ENCODE data around the gene PIEZO1. TPM values are rescaled to one million over a fixed set of nuclear protein-coding genes. Genes with fewer than 3 reads are reported as not detected.

The PIEZO1 gene
- polyA plus RNA-seq, 1 experiment: 139 TPM

DNA sequence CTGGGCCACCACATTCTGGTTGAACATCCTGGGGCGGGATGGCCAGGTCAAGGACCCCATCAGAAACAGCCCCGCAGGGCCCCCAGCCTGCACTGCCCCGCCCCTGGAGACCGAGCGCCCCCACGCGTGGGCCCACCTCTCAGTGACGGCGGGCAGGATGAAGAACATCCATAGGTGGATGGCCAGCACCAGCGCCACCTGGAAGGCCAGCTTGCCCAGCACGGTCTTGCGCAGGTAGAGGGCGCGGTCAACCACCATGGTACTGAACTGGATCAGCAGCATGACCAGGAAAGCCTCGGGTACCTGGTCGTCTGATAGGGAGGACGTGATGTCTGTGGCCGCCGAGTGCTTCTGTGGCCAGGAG is 65.1 kb downstream of the PIEZO1 start:
- ChIA-PET CTCF (interaction anchor here (1.3 to 3.6 kb wide), 2 partner anchors 17 to 23 kb away, joined by 4 to 14 read pairs; no protein-coding TSS in a partner anchor), POLR2A (no interaction called here)
- DNase-seq (ENCODE audit: low read depth): no peak
- Histone ChIP-seq H3K4me3 (ENCODE audit: low read depth, low read length) (no peak overlapping the region), H3K36me3 (ENCODE audit: control insufficient read depth, insufficient read depth, low read length) (peaks cover 72% of the 10 kb centered on the region), H3K27me3 (ENCODE audit: control insufficient read depth, insufficient read depth, low read length) (no peaks in the 10 kb centered on the region)
- TF ChIP-seq, protein P1, sequence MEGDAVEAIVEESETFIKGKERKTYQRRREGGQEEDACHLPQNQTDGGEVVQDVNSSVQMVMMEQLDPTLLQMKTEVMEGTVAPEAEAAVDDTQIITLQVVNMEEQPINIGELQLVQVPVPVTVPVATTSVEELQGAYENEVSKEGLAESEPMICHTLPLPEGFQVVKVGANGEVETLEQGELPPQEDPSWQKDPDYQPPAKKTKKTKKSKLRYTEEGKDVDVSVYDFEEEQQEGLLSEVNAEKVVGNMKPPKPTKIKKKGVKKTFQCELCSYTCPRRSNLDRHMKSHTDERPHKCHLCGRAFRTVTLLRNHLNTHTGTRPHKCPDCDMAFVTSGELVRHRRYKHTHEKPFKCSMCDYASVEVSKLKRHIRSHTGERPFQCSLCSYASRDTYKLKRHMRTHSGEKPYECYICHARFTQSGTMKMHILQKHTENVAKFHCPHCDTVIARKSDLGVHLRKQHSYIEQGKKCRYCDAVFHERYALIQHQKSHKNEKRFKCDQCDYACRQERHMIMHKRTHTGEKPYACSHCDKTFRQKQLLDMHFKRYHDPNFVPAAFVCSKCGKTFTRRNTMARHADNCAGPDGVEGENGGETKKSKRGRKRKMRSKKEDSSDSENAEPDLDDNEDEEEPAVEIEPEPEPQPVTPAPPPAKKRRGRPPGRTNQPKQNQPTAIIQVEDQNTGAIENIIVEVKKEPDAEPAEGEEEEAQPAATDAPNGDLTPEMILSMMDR (IDR thresholded peaks at IDR 0.05; ENCODE audit: insufficient read depth, low read depth, low read length): no peak

DNA sequence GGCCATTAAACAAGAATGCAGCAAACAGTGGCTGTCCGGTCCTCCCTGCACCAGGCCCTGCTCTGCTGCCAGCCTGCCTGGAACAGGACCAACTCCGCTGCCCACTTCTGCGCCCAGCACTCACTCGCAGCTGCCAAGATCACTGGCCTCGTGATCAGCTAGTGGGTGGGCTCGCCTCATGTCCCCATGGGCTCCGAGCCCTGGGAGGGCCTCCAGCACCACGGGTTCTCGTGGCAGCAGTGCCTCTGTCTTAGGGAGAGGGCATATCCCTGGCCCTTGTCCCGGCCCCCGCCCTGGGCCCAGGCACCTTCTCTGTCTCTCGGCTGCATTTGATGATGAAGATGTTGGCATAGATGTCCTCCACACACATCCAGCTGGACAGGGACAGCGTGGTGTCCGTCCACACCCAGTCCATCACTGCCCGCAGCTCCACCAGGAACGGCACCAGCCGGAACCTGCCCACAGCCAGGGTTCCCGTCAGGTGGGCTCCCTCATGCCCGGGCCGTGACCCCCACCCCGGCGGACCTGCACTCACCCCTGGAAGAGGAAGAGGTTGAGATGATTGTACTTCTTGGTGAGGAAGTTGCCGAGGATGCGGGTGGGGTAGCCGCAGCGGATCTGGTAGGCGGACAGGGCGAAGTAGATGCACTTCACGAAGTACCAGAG is 65.6 kb downstream of the PIEZO1 start:
- peaks cover 71% of the 10 kb centered on the region for H3K36me3 ChIP-seq (ENCODE audit: control insufficient read depth, insufficient read depth, low read length)
- POLR2A ChIA-PET: no interaction called here
- CTCF ChIA-PET: interaction anchor here (1.0 to 3.6 kb wide), 2 partner anchors 12 to 18 kb away, joined by 4 to 14 read pairs; no protein-coding TSS in a partner anchor

DNA sequence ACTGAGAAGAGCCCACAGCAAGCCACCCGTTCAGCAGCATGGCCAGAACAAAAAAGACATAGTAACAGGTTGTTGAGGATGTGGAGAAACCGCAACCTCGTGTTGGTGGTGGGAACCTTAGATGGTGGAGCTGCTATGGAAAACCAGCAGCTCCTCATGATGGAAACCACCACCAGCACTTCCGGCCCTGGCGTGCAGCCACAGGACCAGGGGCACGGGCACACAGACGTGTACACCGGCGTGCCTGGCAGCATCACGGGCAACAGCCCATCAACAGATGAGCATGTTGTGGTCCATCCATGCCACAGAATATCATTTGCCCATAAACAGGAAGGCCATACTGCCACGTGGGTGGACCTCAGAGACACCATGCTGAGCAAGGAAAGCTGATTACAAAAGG is 66.8 kb downstream of the PIEZO1 start:
- CTCF ChIA-PET: interaction anchor here (1.0 to 3.6 kb wide), 2 partner anchors 11 to 19 kb away, joined by 4 to 14 read pairs; no protein-coding TSS in a partner anchor
- Histone ChIP-seq H3K27me3 (ENCODE audit: control insufficient read depth, insufficient read depth, low read length) (no peaks in the 10 kb centered on the region), H3K36me3 (ENCODE audit: control insufficient read depth, insufficient read depth, low read length) (peaks cover 71% of the 10 kb centered on the region), H3K4me3 (ENCODE audit: low read depth, low read length) (no peak overlapping the region)
- no peak for DNase-seq (ENCODE audit: low read depth)
- POLR2A ChIA-PET: no interaction called here
- TF ChIP-seq, protein P1 (IDR thresholded peaks at IDR 0.05; ENCODE audit: insufficient read depth, low read depth, low read length): no peak

More for the DNA sequence above, 65.6 kb downstream of the PIEZO1 start:
- TF ChIP-seq, protein P1 (IDR thresholded peaks at IDR 0.05; ENCODE audit: insufficient read depth, low read depth, low read length): no peak
- H3K4me3 ChIP-seq (ENCODE audit: low read depth, low read length): no peak overlapping the region
- DNase-seq (ENCODE audit: low read depth): no peak
- no peaks in the 10 kb centered on the region for H3K27me3 ChIP-seq (ENCODE audit: control insufficient read depth, insufficient read depth, low read length)

DNA sequence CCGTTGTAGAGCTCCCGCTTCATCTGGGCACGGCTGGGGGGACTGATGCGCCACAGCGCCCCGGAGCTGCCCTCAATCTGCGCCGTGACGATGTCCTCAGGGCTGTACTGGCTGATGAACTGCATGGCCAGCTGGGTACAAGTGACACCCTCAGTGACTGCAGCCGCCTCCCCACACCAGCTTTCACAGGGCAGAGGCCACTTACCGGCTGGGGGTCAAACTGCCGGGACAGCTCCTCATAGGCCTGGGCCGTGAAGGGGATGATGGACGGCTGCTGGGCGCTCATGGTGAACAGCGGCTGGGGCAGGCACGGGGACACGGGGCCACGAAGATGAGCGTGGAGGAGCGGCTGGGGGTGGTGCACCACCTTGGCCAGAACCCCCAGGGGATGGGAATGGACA is 68.4 kb downstream of the PIEZO1 start:
- ChIA-PET POLR2A (no interaction called here), CTCF (no interaction called here)
- Histone ChIP-seq H3K4me3 (ENCODE audit: low read depth, low read length) (no peak overlapping the region), H3K27me3 (ENCODE audit: control insufficient read depth, insufficient read depth, low read length) (no peaks in the 10 kb centered on the region), H3K36me3 (ENCODE audit: control insufficient read depth, insufficient read depth, low read length) (peaks cover 60% of the 10 kb centered on the region)
- TF ChIP-seq, protein P1 (IDR thresholded peaks at IDR 0.05; ENCODE audit: insufficient read depth, low read depth, low read length): no peak
- no peak for DNase-seq (ENCODE audit: low read depth)

DNA sequence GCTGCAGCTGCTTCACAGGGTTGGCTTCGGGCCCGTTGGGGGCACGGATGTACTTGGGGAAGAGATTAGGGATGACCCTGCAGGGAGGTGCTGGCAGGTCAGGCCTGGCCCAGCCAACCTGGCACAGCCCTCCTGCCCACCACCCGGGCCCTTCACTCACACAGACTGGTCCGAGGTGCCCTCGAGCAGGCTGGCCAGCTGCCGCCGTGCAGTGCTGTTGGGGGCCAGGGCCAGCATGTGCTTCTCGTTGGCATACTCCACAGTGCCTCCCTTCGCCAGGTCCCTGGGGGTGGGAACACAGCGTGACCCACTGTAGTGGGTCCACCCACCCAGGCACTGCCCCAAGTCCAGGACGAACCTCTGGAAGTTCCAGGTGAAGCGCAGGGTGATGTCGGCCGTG is 68.8 kb downstream of the PIEZO1 start:
- Histone ChIP-seq H3K27me3 (ENCODE audit: control insufficient read depth, insufficient read depth, low read length) (no peaks in the 10 kb centered on the region), H3K36me3 (ENCODE audit: control insufficient read depth, insufficient read depth, low read length) (peaks cover 56% of the 10 kb centered on the region), H3K4me3 (ENCODE audit: low read depth, low read length) (no peak overlapping the region)
- TF ChIP-seq, protein P1 (IDR thresholded peaks at IDR 0.05; ENCODE audit: insufficient read depth, low read depth, low read length): no peak
- ChIA-PET CTCF (interaction anchor here (2.5 kb wide), 1 partner anchor 21 kb away, joined by 10 read pairs; no protein-coding TSS in a partner anchor), POLR2A (no interaction called here)
- DNase-seq (ENCODE audit: low read depth): no peak

Measured in BJ (cell line).